ENCODE data around the gene TOMM40L.

- TF ChIP-seq POLR2AphosphoS5 (IDR thresholded peaks at IDR 0.05; ENCODE audit: low read depth, low read length) (no peak), REST (IDR thresholded peaks at IDR 0.05; ENCODE audit: insufficient read depth in 1 of 2, low read depth in 2 of 2, low read length in 2 of 2) (no peak)
These were observed 16.0 kb upstream of the TOMM40L start for GRCh38 chr1:161209790-161210409.
